ENCODE results near the gene MID1IP1. TPM values are rescaled to one million over a fixed set of nuclear protein-coding genes. Genes with fewer than 3 reads are reported as not detected.
A peak's percentile ranks its signal among the peaks of the same experiment; 100 is the strongest.

MID1IP1 gene
- total RNA-seq, 2 donors from 2014 or later, result 42.8 to 53.2 TPM

- DNase-seq (peak; percentile 28 to 46 (median 42)), ATAC-seq (no peak)
- no peaks in the 10 kb centered on the region for H3K27me3 ChIP-seq
- intact Hi-C loops (cut with DNase I), result no loop called here
- H3K36me3 ChIP-seq (replicated peaks in 1 of 2; ENCODE audit: insufficient read depth in 1 of 2, low read depth in 2 of 2), result no peaks in the 10 kb centered on the region
- no peaks in the 10 kb centered on the region for H3K9me3 ChIP-seq
- H3K4me3 ChIP-seq, result peak overlapping the region; percentile 40 to 51
- peak overlapping the region; percentile 86 to 94 (median 90) for H3K27ac ChIP-seq
- TF ChIP-seq CTCF (IDR thresholded peaks at IDR 0.05) (no peak), POLR2A (IDR thresholded peaks at IDR 0.05) (no peak)
- 0% methylated on average over 1 to 34 of the region's 66 CpGs for WGBS, 2 donors
- peaks cover 25% of the 10 kb centered on the region for H3K4me1 ChIP-seq
These were observed 3.6 kb downstream of the MID1IP1 start for GRCh38 chrX:38804682-38805431.

GRCh38 chrX:38805432-38806389 lies 4.5 kb downstream of the MID1IP1 start:
- Histone ChIP-seq H3K36me3 (replicated peaks in 1 of 2; ENCODE audit: insufficient read depth in 1 of 2, low read depth in 2 of 2) (no peaks in the 10 kb centered on the region), H3K9me3 (no peaks in the 10 kb centered on the region), H3K27me3 (no peaks in the 10 kb centered on the region), H3K4me1 (peaks cover 22% of the 10 kb centered on the region), H3K27ac (peak overlapping the region; percentile 86 to 94 (median 90)), H3K4me3 (peak overlapping the region; percentile 40 to 51)
- WGBS, 2 donors, result 1 to 2% methylated on average over 28 to 36 of the region's 41 CpGs
- ATAC-seq, result peak; percentile 23
- intact Hi-C loops (cut with DNase I), result no loop called here
- peak; percentile 12 to 48 (median 42) for TF ChIP-seq POLR2A (IDR thresholded peaks at IDR 0.05)
- TF ChIP-seq CTCF (IDR thresholded peaks at IDR 0.05), result peak in 1 of 7 experiments; percentile 21
- peak; percentile 67 to 74 (median 72) for DNase-seq

GRCh38 chrX:38806875-38807621 lies 5.8 kb downstream of the MID1IP1 start:
- no peaks in the 10 kb centered on the region for H3K9me3 ChIP-seq
- H3K36me3 ChIP-seq (replicated peaks in 1 of 2; ENCODE audit: insufficient read depth in 1 of 2, low read depth in 2 of 2), result no peaks in the 10 kb centered on the region
- peak; percentile 39 to 44 (median 42) for DNase-seq
- WGBS, 2 donors, result 9 to 18% methylated on average over 7 of the region's 7 CpGs
- ATAC-seq, result no peak
- H3K27ac ChIP-seq, result peak overlapping the region in 3 of 4 donors; percentile 87 to 94 (median 94)
- no peaks in the 10 kb centered on the region for H3K27me3 ChIP-seq
- peaks cover 33% of the 10 kb centered on the region for H3K4me1 ChIP-seq
- intact Hi-C loops (cut with DNase I), result no loop called here
- peak in 1 of 3 donors; percentile 11 for TF ChIP-seq POLR2A (IDR thresholded peaks at IDR 0.05)
- TF ChIP-seq CTCF (IDR thresholded peaks at IDR 0.05), result no peak
- H3K4me3 ChIP-seq, result no peak overlapping the region

GRCh38 chrX:38807873-38808272 lies 6.6 kb downstream of the MID1IP1 start:
- peak overlapping the region in 2 of 4 donors; percentile 94 for H3K27ac ChIP-seq
- ATAC-seq, result no peak
- intact Hi-C loops (cut with DNase I), result no loop called here

More at GRCh38 chrX:38807873-38808272, 6.6 kb downstream of the MID1IP1 start:
- H3K9me3 ChIP-seq, result no peaks in the 10 kb centered on the region
- H3K4me1 ChIP-seq, result peaks cover 32% of the 10 kb centered on the region
- DNase-seq, result no peak
- H3K27me3 ChIP-seq, result no peaks in the 10 kb centered on the region
- no peak for TF ChIP-seq CTCF (IDR thresholded peaks at IDR 0.05)
- TF ChIP-seq POLR2A (IDR thresholded peaks at IDR 0.05), result no peak
- H3K36me3 ChIP-seq (replicated peaks in 1 of 2; ENCODE audit: insufficient read depth in 1 of 2, low read depth in 2 of 2), result no peaks in the 10 kb centered on the region
- H3K4me3 ChIP-seq, result no peak overlapping the region
